Hepatocyte (in vitro differentiated cells): ENCODE measurements around the gene ABCA8. TPM values are rescaled to one million over a fixed set of nuclear protein-coding genes. Genes with fewer than 3 reads are reported as not detected.

Source experiments
- DNase-seq: peaks from one replicate; pipeline ENCODE4 v3.0.0-alpha.2; 2016; ENCODE audit warnings: low spot score
- H2AFZ ChIP-seq: fragments of 200-600 bp; sonication (generic); 2 replicates; pipeline ENCODE4 v1.6.0; 2016; ENCODE audit warnings: antibody characterized with exemption, mild to moderate bottlenecking
- H3K27ac ChIP-seq: fragments of 200-600 bp; sonication (generic); 2 replicates; pipeline ENCODE4 v1.5.1; 2016; ENCODE audit warnings: mild to moderate bottlenecking
- H3K27me3 ChIP-seq: fragments of 200-600 bp; sonication (generic); 2 replicates; pipeline ENCODE4 v1.6.1; 2016
- H3K36me3 ChIP-seq: fragments of 200-600 bp; sonication (generic); replicated peaks from 2 replicates; pipeline ENCODE4 v1.5.1; 2016; ENCODE audit warnings: low read depth; ENCODE audit not compliant: insufficient read depth
- H3K4me1 ChIP-seq: fragments of 200-600 bp; sonication (generic); 2 replicates; pipeline ENCODE4 v1.5.1; 2016; ENCODE audit warnings: mild to moderate bottlenecking, moderate library complexity; ENCODE audit not compliant: insufficient read depth
- H3K4me2 ChIP-seq: fragments of 200-600 bp; sonication (generic); 2 replicates; pipeline ENCODE4 v1.6.0; 2016
- H3K4me3 ChIP-seq: fragments of 200-600 bp; sonication (generic); 2 replicates; pipeline ENCODE4 v1.5.1; 2016; ENCODE audit warnings: mild to moderate bottlenecking
- H3K79me2 ChIP-seq: fragments of 200-600 bp; sonication (generic); 2 replicates; pipeline ENCODE4 v1.6.0; 2017; ENCODE audit warnings: mild to moderate bottlenecking
- H3K9me2 ChIP-seq: fragments of 200-600 bp; sonication (generic); replicated peaks from 2 replicates; pipeline ENCODE4 v1.6.0; 2017; ENCODE audit warnings: mild to moderate bottlenecking; ENCODE audit not compliant: insufficient read depth
- H3K9me3 ChIP-seq: fragments of 200-600 bp; sonication (generic); 2 replicates; pipeline ENCODE4 v1.5.1; 2016; ENCODE audit warnings: low read depth, mild to moderate bottlenecking
- H4K20me1 ChIP-seq: fragments of 200-600 bp; sonication (generic); 2 replicates; pipeline ENCODE4 v1.6.0; 2016; ENCODE audit warnings: mild to moderate bottlenecking; ENCODE audit not compliant: insufficient read depth, poor library complexity, severe bottlenecking
- CTCF ChIP-seq: fragments of 200-600 bp; sonication (generic); IDR thresholded peaks from 2 replicates; pipeline ENCODE4 v1.5.1; 2016; ENCODE audit warnings: antibody characterized with exemption, mild to moderate bottlenecking; ENCODE audit not compliant: poor library complexity
- EZH2 ChIP-seq: fragments of 200-600 bp; sonication (generic); IDR thresholded peaks from 2 replicates; pipeline ENCODE4 v1.6.1; 2016; ENCODE audit warnings: antibody characterized with exemption, mild to moderate bottlenecking, borderline replicate concordance
- EZH2phosphoT487 ChIP-seq: fragments of 200-600 bp; sonication (generic); IDR thresholded peaks from one replicate; pipeline ENCODE4 v1.6.1; 2018; ENCODE audit warnings: antibody characterized with exemption, mild to moderate bottlenecking, low read depth, moderate library complexity; ENCODE audit not compliant: unreplicated experiment, severe bottlenecking
- WGBS: methylation state at CpG from one replicate; pipeline ENCODE4 v1.1.6; 2016; ENCODE audit warnings: low lambda C conversion rate; ENCODE audit errors: missing lambda C conversion rate; 5-methylcytosine and 5-hydroxymethylcytosine counted together
- polyA plus RNA-seq: library from polyadenylated mRNA; unstranded; fragments of >200 nt; fragmentation: Nextera tagmentation; extraction: Ambion mirVana; gene quantifications from 2 replicates; pipeline ENCODE4 v1.2.1, GENCODE V29; 2016
- total RNA-seq: library from RNA; depleted of rRNA; stranded (reverse); fragments of >200 nt; gene quantifications from 2 replicates; pipeline ENCODE4 v1.2.3, GENCODE V29; 2014

ABCA8 gene
- total and polyA plus RNA-seq, 2 experiments from 2014 or later: 2.1 to 6.0 TPM

DNA sequence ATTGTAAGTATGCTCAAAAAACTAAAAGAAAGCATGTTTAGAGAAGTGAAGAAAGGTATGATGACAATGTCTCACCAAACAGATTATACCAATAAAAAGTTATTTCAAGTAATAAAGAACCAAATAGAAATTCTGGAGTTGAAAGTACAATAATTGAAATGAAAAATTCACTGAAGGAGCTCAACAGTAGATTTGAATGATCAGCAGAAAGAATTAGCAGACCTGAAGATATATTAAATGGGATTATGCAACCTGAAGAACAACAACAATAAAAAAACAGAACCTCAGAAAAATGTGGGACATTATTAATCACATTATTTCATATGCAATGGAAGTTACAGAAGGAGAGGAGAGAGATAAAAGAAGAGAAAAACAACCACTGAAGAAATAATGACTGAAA lies 57.6 kb downstream of the ABCA8 start:
- no peaks in the 10 kb centered on the region for H3K27me3 ChIP-seq
- H3K4me2 ChIP-seq: no peak overlapping the region
- H4K20me1 ChIP-seq: no peaks in the 10 kb centered on the region
- no peak overlapping the region for H3K27ac ChIP-seq
- TF ChIP-seq EZH2: no peak
- TF ChIP-seq EZH2phosphoT487: no peak
- no peak for TF ChIP-seq CTCF
- no peaks in the 10 kb centered on the region for H3K9me2 ChIP-seq
- no peaks in the 10 kb centered on the region for H3K4me1 ChIP-seq
- H3K4me3 ChIP-seq: no peak overlapping the region
- no peaks in the 10 kb centered on the region for H3K79me2 ChIP-seq
- no peaks in the 10 kb centered on the region for H3K36me3 ChIP-seq
- H3K9me3 ChIP-seq: no peaks in the 10 kb centered on the region
- no peak for DNase-seq
- no peak overlapping the region for H2AFZ ChIP-seq

DNA sequence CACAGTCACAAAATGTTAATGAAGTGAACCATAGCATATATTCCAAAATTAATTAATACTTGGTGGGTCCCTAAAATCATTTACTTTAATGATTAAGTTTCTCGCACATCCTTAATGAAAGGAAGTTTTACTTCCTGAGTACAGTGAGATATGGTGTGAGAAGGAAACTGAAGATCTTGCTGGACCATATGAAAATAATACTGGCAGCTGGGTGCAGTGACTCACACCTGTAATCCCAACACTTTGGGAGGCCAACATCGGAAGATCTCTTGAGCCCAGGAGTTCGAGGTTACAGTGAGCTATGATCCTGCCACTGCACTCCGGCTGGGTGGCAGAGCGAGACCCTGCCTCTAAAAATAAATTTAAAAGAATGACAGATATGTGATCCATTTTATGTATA lies 62.5 kb downstream of the ABCA8 start:
- TF ChIP-seq CTCF: no peak
- TF ChIP-seq EZH2: no peak
- TF ChIP-seq EZH2phosphoT487: no peak
- Histone ChIP-seq H2AFZ (no peak overlapping the region), H3K79me2 (no peaks in the 10 kb centered on the region), H3K36me3 (no peaks in the 10 kb centered on the region), H3K9me2 (no peaks in the 10 kb centered on the region), H3K27ac (no peak overlapping the region), H4K20me1 (no peaks in the 10 kb centered on the region), H3K4me3 (no peak overlapping the region), H3K9me3 (no peaks in the 10 kb centered on the region), H3K4me2 (no peak overlapping the region), H3K4me1 (no peaks in the 10 kb centered on the region), H3K27me3 (no peaks in the 10 kb centered on the region)
- 77% methylated on average over 5 of the region's 5 CpGs for WGBS
- no peak for DNase-seq

DNA sequence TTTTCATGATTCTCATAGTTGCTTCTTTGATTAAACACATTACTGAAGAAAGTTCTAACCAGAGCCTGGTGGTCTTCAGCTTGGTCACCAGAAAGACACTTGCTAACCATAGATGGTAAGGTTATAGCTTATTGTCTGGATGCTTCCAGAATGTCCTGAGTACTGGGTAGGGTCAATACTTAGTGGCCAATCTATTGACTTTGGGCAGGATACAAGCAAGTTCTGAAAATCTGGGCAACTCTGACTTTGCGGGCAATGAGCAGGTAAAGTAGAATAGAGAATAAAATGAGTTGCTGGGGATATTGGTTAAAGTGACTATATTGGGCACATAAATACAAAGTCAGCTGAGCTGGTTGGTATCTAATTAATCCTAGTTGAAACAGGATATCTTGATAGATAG lies 63.0 kb downstream of the ABCA8 start:
- Histone ChIP-seq H3K36me3 (no peaks in the 10 kb centered on the region), H3K27me3 (no peaks in the 10 kb centered on the region), H3K9me3 (no peaks in the 10 kb centered on the region), H3K4me3 (no peak overlapping the region), H4K20me1 (no peaks in the 10 kb centered on the region), H3K4me1 (no peaks in the 10 kb centered on the region), H3K27ac (no peak overlapping the region), H3K9me2 (no peaks in the 10 kb centered on the region), H2AFZ (no peak overlapping the region), H3K4me2 (no peak overlapping the region), H3K79me2 (no peaks in the 10 kb centered on the region)
- TF ChIP-seq CTCF (no peak), EZH2phosphoT487 (no peak), EZH2 (no peak)
- DNase-seq: no peak
- 97% methylated on average over 1 of the region's 1 CpG for WGBS

- no peaks in the 10 kb centered on the region for H3K4me1 ChIP-seq
- WGBS: 76% methylated on average over 3 of the region's 3 CpGs
- no peak overlapping the region for H2AFZ ChIP-seq
- no peaks in the 10 kb centered on the region for H3K36me3 ChIP-seq
- no peaks in the 10 kb centered on the region for H3K79me2 ChIP-seq
- H3K27ac ChIP-seq: no peak overlapping the region
- H4K20me1 ChIP-seq: no peaks in the 10 kb centered on the region
- DNase-seq: no peak
- no peaks in the 10 kb centered on the region for H3K9me3 ChIP-seq
- no peaks in the 10 kb centered on the region for H3K27me3 ChIP-seq
- no peak for TF ChIP-seq EZH2
- TF ChIP-seq CTCF: no peak
- no peak for TF ChIP-seq EZH2phosphoT487
- no peaks in the 10 kb centered on the region for H3K9me2 ChIP-seq
- no peak overlapping the region for H3K4me3 ChIP-seq
- H3K4me2 ChIP-seq: no peak overlapping the region
Measured at GRCh38 chr17:68886401-68886800, 68.8 kb downstream of the ABCA8 start.
